ENCODE results near the gene IFT122.

- TF ChIP-seq CTCF (IDR thresholded peaks at IDR 0.05): no peak
- no peak for TF ChIP-seq POLR2A (IDR thresholded peaks at IDR 0.05)
Measured at GRCh38 chr3:129399895-129400357, 40.1 kb upstream of the IFT122 start.
